A549 (cell line): Measurements from ENCODE around the gene WDR62.

Experiments
- CBX2 ChIP-seq: fragments of 200-600 bp; sonication (generic); IDR thresholded peaks from 2 replicates; pipeline ENCODE4 v1.6.1; 2016; ENCODE audit warnings: low read depth, mild to moderate bottlenecking, borderline replicate concordance
- CBX8 ChIP-seq: fragments of 200-600 bp; sonication (generic); IDR thresholded peaks from 2 replicates; pipeline ENCODE4 v1.6.1; 2016
- CHD2 ChIP-seq: fragments of 150-350 bp; IDR thresholded peaks from 2 replicates; pipeline ENCODE4 v1.6.1; 2014; ENCODE audit warnings: low read length; ENCODE audit not compliant: partially characterized antibody
- JUN ChIP-seq, 2 experiments: fragments of >200 bp; sonication (Bioruptor Twin); formaldehyde crosslinking; IDR thresholded peaks; 2 replicates in 1 of 2; 3 replicates in 1 of 2; pipeline ENCODE4 v1.6.1; 2016 to 2017
- MYC ChIP-seq: IDR thresholded peaks from 2 replicates; pipeline ENCODE4 v1.6.1; 2012; ENCODE audit warnings: mild to moderate bottlenecking, inconsistent platforms, low read length, improper control_type of control experiment, borderline replicate concordance
- POLR2A ChIP-seq: IDR thresholded peaks from 2 replicates; pipeline ENCODE4 v1.6.1; 2012; ENCODE audit warnings: mild to moderate bottlenecking, low read length
- RAD21 ChIP-seq, 2 experiments: fragments of >200 bp in 1 of 2; sonication (Bioruptor Twin) in 1 of 2; formaldehyde crosslinking in 1 of 2; IDR thresholded peaks in 1 of 2; conservative IDR thresholded peaks in 1 of 2; 2 replicates in 1 of 2; 3 replicates in 1 of 2; pipeline ENCODE4 v1.6.1; 2012 to 2018; ENCODE audit warnings: inconsistent platforms in 1 of 2
- RCOR1 ChIP-seq: fragments of 150-350 bp; IDR thresholded peaks from 2 replicates; pipeline ENCODE4 v1.6.1; 2014; ENCODE audit warnings: antibody characterized with exemption, low read length, low read depth
- TF ChIP-seq, protein P1 (sequence below): fragments of >200 bp; sonication (Bioruptor Twin); formaldehyde crosslinking; IDR thresholded peaks from 3 replicates; pipeline ENCODE4 v1.5.1; 2016
- TF ChIP-seq, protein P2 (sequence below): fragments of >200 bp; sonication (Bioruptor Twin); formaldehyde crosslinking; IDR thresholded peaks from 3 replicates; pipeline ENCODE4 v1.6.1; 2016
- TF ChIP-seq, protein P3 (sequence below): IDR thresholded peaks from 2 replicates; pipeline ENCODE4 v1.6.1; 2012

DNA sequence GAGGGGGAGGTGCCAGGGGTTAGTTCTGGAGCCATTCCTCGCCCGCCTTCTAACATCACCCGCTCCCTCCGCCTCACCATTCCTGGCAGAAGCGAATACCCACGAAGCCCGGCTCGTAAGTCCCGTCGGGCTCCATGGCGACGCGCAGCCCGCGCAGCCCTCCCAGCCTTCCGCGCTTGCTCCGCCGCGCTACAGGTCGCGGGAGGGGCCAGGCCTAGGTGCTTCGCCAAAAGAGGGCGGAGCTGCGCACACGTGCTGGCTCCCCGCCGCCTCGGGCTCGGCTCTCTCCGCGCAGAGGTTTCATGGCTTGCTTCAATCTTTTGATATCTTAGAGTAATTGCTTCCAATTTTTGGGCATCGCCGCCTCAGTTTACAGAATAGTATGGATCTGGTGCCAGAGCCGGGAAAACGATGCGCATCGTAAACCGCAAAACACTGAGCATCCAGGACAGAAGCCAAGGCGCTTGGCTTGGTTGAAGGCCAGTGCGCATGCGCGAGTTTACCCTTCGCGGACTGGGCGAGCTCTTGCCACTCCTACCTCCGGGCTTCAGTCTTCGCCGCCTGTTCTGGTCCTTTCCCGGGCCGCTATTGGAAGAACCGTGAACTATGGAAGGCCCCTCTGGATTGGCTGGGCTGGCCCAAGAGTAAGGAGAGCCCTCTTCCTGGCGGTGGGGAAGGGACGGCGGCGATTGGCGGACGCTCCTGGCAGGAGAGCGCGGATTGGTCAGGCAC is 60.2 kb downstream of the WDR62 start, which contains the start of gene POLR2I:
- TF ChIP-seq MYC (peak; percentile 100), CBX2 (no peak), POLR2A (peak; percentile 89), JUN (IDR thresholded peaks at IDR 0.05) (peak; percentile 93), RCOR1 (no peak), CHD2 (peak; percentile 23), RAD21 (conservative IDR thresholded peaks at IDR 0.05 in 1 of 2, IDR thresholded peaks at IDR 0.05 in 1 of 2) (no peak), CBX8 (no peak)
- TF ChIP-seq, protein P1, sequence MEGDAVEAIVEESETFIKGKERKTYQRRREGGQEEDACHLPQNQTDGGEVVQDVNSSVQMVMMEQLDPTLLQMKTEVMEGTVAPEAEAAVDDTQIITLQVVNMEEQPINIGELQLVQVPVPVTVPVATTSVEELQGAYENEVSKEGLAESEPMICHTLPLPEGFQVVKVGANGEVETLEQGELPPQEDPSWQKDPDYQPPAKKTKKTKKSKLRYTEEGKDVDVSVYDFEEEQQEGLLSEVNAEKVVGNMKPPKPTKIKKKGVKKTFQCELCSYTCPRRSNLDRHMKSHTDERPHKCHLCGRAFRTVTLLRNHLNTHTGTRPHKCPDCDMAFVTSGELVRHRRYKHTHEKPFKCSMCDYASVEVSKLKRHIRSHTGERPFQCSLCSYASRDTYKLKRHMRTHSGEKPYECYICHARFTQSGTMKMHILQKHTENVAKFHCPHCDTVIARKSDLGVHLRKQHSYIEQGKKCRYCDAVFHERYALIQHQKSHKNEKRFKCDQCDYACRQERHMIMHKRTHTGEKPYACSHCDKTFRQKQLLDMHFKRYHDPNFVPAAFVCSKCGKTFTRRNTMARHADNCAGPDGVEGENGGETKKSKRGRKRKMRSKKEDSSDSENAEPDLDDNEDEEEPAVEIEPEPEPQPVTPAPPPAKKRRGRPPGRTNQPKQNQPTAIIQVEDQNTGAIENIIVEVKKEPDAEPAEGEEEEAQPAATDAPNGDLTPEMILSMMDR = no peak
- TF ChIP-seq, protein P2, sequence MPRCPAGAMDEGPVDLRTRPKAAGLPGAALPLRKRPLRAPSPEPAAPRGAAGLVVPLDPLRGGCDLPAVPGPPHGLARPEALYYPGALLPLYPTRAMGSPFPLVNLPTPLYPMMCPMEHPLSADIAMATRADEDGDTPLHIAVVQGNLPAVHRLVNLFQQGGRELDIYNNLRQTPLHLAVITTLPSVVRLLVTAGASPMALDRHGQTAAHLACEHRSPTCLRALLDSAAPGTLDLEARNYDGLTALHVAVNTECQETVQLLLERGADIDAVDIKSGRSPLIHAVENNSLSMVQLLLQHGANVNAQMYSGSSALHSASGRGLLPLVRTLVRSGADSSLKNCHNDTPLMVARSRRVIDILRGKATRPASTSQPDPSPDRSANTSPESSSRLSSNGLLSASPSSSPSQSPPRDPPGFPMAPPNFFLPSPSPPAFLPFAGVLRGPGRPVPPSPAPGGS = peak; percentile 91
- TF ChIP-seq, protein P3, sequence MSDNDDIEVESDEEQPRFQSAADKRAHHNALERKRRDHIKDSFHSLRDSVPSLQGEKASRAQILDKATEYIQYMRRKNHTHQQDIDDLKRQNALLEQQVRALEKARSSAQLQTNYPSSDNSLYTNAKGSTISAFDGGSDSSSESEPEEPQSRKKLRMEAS = peak; percentile 100
